KOPT-K1 (cell line): ENCODE measurements around the gene SLC51B.
A peak's percentile ranks its signal among the peaks of the same experiment; 100 is the strongest.
"Not testable (repeated sequence)": the region's sequence is repeated elsewhere in the genome, so short reads cannot be mapped to it uniquely, and the experiment has no call there.

Experiments used
- H3K27ac ChIP-seq: fragments of 200-600 bp; sonication (generic); 2 replicates; pipeline ENCODE4 v1.5.1; 2016; ENCODE audit warnings: antibody characterized with exemption, mild to moderate bottlenecking, low read depth, low read length; ENCODE audit not compliant: poor library complexity, severe bottlenecking
- H3K36me3 ChIP-seq: fragments of 200-600 bp; sonication (generic); 2 replicates; pipeline ENCODE4 v1.5.1; 2017; ENCODE audit warnings: antibody characterized with exemption, mild to moderate bottlenecking, low read length, moderate library complexity; ENCODE audit not compliant: insufficient read depth
- H3K9me3 ChIP-seq: fragments of 200-600 bp; sonication (generic); 2 replicates; pipeline ENCODE4 v1.5.1; 2017; ENCODE audit warnings: antibody characterized with exemption, low read length, mild to moderate bottlenecking; ENCODE audit not compliant: insufficient read depth, poor library complexity, severe bottlenecking

The SLC51B gene

GRCh38 chr15:65044724-65045481, at the start of gene SLC51B:
TSS of gene SLC51B (plus strand) at chr15:65045387. CDS start at chr15:65050005, 4,618 bp downstream.
- Histone ChIP-seq H3K27ac (no peak within 1 kb of the TSS), H3K9me3 (no peaks in the 10 kb centered on the region), H3K36me3 (no peaks in the 10 kb centered on the region)

DNA sequence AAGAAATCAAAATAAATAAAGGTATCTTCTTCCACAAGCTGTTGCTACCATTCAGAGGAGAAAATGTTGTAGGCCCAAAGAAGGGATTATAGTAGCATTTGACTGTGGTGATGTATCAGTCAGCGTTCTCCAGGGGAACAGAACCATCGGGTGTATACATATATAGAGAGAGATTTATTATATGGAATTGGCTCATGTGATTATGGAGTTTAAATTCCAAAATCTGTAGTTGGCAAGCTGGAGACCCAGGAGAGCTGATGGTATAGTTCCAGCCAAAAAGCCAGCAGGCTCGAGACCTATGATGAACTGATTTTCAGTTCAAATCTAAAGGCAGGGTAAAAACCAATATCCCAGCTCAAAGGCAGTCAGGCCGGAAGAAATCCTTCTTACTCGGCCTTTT, 48.1 kb upstream of the SLC51B start:
- no peak overlapping the region for H3K27ac ChIP-seq
- no peaks in the 10 kb centered on the region for H3K9me3 ChIP-seq
- H3K36me3 ChIP-seq, result peaks cover 13% of the 10 kb centered on the region; the same call in 1 of the 2 replicates

- H3K27ac ChIP-seq, result no peak overlapping the region
- no peaks in the 10 kb centered on the region for H3K9me3 ChIP-seq
- H3K36me3 ChIP-seq, result peaks cover 13% of the 10 kb centered on the region; the same call in 1 of the 2 replicates
These were observed 47.3 kb upstream of the SLC51B start for GRCh38 chr15:64997745-64998375.

DNA sequence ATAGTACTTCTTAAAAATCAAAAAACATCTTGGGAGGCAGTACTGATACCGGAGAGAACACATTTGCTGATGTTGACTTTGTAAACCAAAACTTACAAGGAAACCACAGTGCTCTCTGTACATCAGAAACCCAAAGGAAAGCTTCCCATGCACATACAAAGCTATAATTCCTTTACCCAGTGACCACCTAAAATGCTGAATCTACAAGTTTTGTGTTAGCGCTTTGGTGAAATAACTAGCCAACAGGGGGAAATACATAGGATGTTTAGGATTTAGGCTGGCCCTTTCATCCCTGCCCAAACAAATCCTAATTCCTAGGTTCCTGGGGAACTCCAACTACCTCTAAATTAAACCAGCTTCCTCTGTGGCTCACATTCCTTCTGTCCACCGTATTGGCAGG, 40.2 kb upstream of the SLC51B start:
- Histone ChIP-seq H3K27ac (no peak overlapping the region), H3K36me3 (peaks cover 43% of the 10 kb centered on the region)

GRCh38 chr15:65006876-65007275, 38.3 kb upstream of the SLC51B start:
- Histone ChIP-seq H3K27ac (no peak overlapping the region), H3K36me3 (peaks cover 43% of the 10 kb centered on the region), H3K9me3 (no peaks in the 10 kb centered on the region)

More for the DNA sequence above, 40.2 kb upstream of the SLC51B start:
- no peaks in the 10 kb centered on the region for H3K9me3 ChIP-seq

GRCh38 chr15:65008983-65009382, 36.2 kb upstream of the SLC51B start:
- H3K9me3 ChIP-seq, result peaks cover 10% of the 10 kb centered on the region
- H3K36me3 ChIP-seq, result peaks cover 57% of the 10 kb centered on the region

DNA sequence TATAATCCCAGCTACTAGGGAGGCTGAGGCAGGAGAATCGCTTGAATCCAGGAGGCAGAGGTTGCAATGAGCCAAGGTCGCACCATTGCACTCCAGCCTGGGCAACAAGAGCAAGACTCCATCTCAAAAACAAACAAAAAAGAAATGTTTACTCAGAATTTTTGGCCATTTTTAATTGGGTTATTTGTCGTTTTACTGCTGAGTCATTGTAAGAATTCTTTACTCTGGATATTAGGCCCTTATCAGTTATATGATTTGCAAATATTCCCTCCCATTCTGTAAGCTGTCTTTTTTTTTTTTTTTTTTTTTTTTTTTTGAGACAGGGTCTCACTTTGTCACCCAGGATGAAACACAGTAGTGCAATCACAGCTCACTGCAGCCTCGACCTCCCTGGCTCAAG, 34.0 kb upstream of the SLC51B start:
- not testable (repeated sequence) for H3K27ac ChIP-seq
- peaks cover 67% of the 10 kb centered on the region for H3K36me3 ChIP-seq
- H3K9me3 ChIP-seq, result peaks cover 12% of the 10 kb centered on the region

More at GRCh38 chr15:65008983-65009382, 36.2 kb upstream of the SLC51B start:
- no peak overlapping the region for H3K27ac ChIP-seq

DNA sequence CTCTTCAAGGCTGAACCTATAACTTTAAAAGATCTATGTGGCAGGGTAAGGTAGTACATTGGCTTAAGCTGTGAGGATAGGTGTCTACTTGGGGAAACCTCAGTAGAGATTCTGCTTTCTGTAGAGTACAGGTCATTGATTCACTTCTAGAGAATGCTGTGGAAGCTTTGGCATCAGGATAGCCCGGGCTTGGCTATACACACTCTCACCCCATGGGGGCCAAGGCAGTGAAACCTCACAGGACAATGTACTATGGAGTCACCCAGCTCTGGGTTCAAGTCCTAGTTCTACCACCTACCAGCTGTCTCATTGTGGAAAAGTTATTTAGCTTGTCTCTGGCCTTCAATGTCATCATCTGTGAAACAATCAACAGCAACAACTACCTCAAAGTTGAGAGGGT, 24.8 kb upstream of the SLC51B start:
- H3K36me3 ChIP-seq, result peaks cover 74% of the 10 kb centered on the region
- no peaks in the 10 kb centered on the region for H3K9me3 ChIP-seq

GRCh38 chr15:65021488-65021887, 23.7 kb upstream of the SLC51B start:
- Histone ChIP-seq H3K27ac (no peak overlapping the region), H3K9me3 (no peaks in the 10 kb centered on the region), H3K36me3 (peaks cover 75% of the 10 kb centered on the region)

More for the DNA sequence above, 24.8 kb upstream of the SLC51B start:
- H3K27ac ChIP-seq, result no peak overlapping the region

DNA sequence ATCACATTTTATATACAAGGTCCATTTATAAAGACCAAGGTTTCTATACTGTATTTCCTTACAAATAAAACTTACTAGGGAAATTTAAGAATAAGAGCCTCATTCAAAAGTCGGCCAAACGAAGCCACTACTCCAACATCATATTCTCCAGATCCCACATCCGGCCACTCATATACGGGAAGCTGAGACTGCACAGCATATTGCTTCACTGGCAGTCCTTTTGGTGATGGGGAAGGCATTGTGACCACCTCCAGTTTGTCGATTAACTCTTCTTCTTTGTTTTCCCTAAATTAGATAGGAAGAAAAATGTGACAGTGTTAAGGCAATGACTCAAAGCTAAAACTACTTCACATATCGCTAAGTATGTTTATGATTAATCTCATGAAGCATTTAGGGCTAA, 18.4 kb upstream of the SLC51B start:
- Histone ChIP-seq H3K9me3 (no peaks in the 10 kb centered on the region), H3K27ac (no peak overlapping the region), H3K36me3 (peaks cover 38% of the 10 kb centered on the region)

- Histone ChIP-seq H3K27ac (no peak overlapping the region), H3K36me3 (peaks cover 30% of the 10 kb centered on the region), H3K9me3 (no peaks in the 10 kb centered on the region)
These were observed 17.6 kb upstream of the SLC51B start for GRCh38 chr15:65027593-65027992.

- Histone ChIP-seq H3K36me3 (peaks cover 30% of the 10 kb centered on the region), H3K27ac (peak overlapping the region; percentile 59), H3K9me3 (no peaks in the 10 kb centered on the region)
These were observed 16.8 kb upstream of the SLC51B start for GRCh38 chr15:65028338-65028737.

- peak within 1 kb of the TSS; percentile 59 for H3K27ac ChIP-seq
- H3K36me3 ChIP-seq, result peaks cover 25% of the 10 kb centered on the region
- no peaks in the 10 kb centered on the region for H3K9me3 ChIP-seq
These were observed 16.1 kb upstream of the SLC51B start, which contains the start of gene MTFMT for GRCh38 chr15:65028921-65029735. TSS of gene MTFMT (minus strand) at chr15:65029639. CDS start at chr15:65029613, 26 bp downstream.

- H3K36me3 ChIP-seq, result peaks cover 19% of the 10 kb centered on the region
- H3K27ac ChIP-seq, result no peak overlapping the region
- H3K9me3 ChIP-seq, result no peaks in the 10 kb centered on the region
These were observed 15.4 kb upstream of the SLC51B start for GRCh38 chr15:65029736-65030208.
